Liver (tissue), 9 donors: ENCODE measurements around the gene TESK2. TPM values are rescaled to one million over a fixed set of nuclear protein-coding genes. Genes with fewer than 3 reads are reported as not detected.

ENCODE experiments used
- DNase-seq: peaks from one replicate; pipeline ENCODE4 v3.0.0-alpha.2; 2017; ENCODE audit warnings: low spot score
- H3K27ac ChIP-seq, 2 donors: one replicate each; pipeline ENCODE4 v1.7.0; 2013; ENCODE audit warnings: inconsistent platforms in 2 of 2, low read length in 2 of 2, control low read depth in 1 of 2, low read depth in 1 of 2, mild to moderate bottlenecking in 1 of 2
- H3K27me3 ChIP-seq, 4 donors: one replicate each; pipeline versions ENCODE4 v1.6.1 to v1.7.0; 2013; ENCODE audit warnings: low read length in 3 of 4, inconsistent platforms in 1 of 4, mild to moderate bottlenecking in 1 of 4, moderate library complexity in 1 of 4; ENCODE audit not compliant: control insufficient read depth in 4 of 4, insufficient read depth in 4 of 4
- H3K36me3 ChIP-seq, 4 donors: one replicate each; pipeline versions ENCODE4 v1.6.1 to v1.7.0; 2013; ENCODE audit warnings: low read length in 3 of 4, mild to moderate bottlenecking in 3 of 4, low read depth in 1 of 4, moderate library complexity in 1 of 4; ENCODE audit not compliant: control insufficient read depth in 4 of 4, insufficient read depth in 3 of 4
- H3K4me1 ChIP-seq, 4 donors: one replicate each; pipeline versions ENCODE4 v1.6.1 to v1.7.0; 2013; ENCODE audit warnings: low read length in 3 of 4, mild to moderate bottlenecking in 3 of 4, moderate library complexity in 1 of 4; ENCODE audit not compliant: control insufficient read depth in 4 of 4, insufficient read depth in 4 of 4
- H3K4me3 ChIP-seq, 3 donors: one replicate each; pipeline versions ENCODE4 v1.6.1 to v1.7.0; 2013; ENCODE audit warnings: low read length in 3 of 3, control low read depth in 1 of 3, low read depth in 1 of 3, mild to moderate bottlenecking in 1 of 3
- H3K9ac ChIP-seq, 2 donors: one replicate each; pipeline ENCODE4 v1.7.0; 2013; ENCODE audit warnings: low read length in 2 of 2, mild to moderate bottlenecking in 2 of 2, moderate library complexity in 2 of 2, control low read depth in 1 of 2, low read depth in 1 of 2
- H3K9me3 ChIP-seq, 4 donors: one replicate each; pipeline versions ENCODE4 v1.6.1 to v1.7.0; 2013; ENCODE audit warnings: low read length in 3 of 4; ENCODE audit not compliant: control insufficient read depth in 4 of 4
- ATF3 ChIP-seq: IDR thresholded peaks from 2 replicates; pipeline ENCODE4 v1.6.1; 2016; ENCODE audit warnings: antibody characterized with exemption
- CTCF ChIP-seq: fragments of 150-350 bp; IDR thresholded peaks from 2 replicates; pipeline ENCODE4 v1.5.1; 2017; ENCODE audit warnings: improper control_type of control experiment, low read depth, low read length; ENCODE audit not compliant: missing input control
- EGR1 ChIP-seq, 2 donors: IDR thresholded peaks; 2 replicates each; pipeline ENCODE4 v1.6.1; 2016 to 2018; ENCODE audit warnings: antibody characterized with exemption in 2 of 2, low read depth in 2 of 2
- FOXA1 ChIP-seq: IDR thresholded peaks from 2 replicates; pipeline ENCODE4 v1.6.1; 2016; ENCODE audit warnings: antibody characterized with exemption
- FOXA2 ChIP-seq: IDR thresholded peaks from 2 replicates; pipeline ENCODE4 v1.6.1; 2016; ENCODE audit warnings: antibody characterized with exemption
- GABPA ChIP-seq, 2 donors: IDR thresholded peaks in 1 of 2; conservative IDR thresholded peaks in 1 of 2; 2 replicates each; pipeline ENCODE4 v1.6.1; 2016; ENCODE audit warnings: antibody characterized with exemption in 2 of 2, mild to moderate bottlenecking in 1 of 2, moderate library complexity in 1 of 2
- HNF4A ChIP-seq, 2 donors: conservative IDR thresholded peaks; 2 replicates each; pipeline ENCODE4 v1.6.1; 2016; ENCODE audit warnings: antibody characterized with exemption in 2 of 2, mild to moderate bottlenecking in 2 of 2
- HNF4G ChIP-seq: IDR thresholded peaks from 2 replicates; pipeline ENCODE4 v1.6.1; 2016; ENCODE audit warnings: antibody characterized with exemption
- JUND ChIP-seq, 2 donors: IDR thresholded peaks; 2 replicates each; pipeline ENCODE4 v1.6.1; 2016; ENCODE audit warnings: antibody characterized with exemption in 2 of 2
- NR2F2 ChIP-seq: IDR thresholded peaks from 2 replicates; pipeline ENCODE4 v1.6.1; 2016; ENCODE audit warnings: antibody characterized with exemption
- RAD21 ChIP-seq, 2 donors: IDR thresholded peaks; 2 replicates each; pipeline ENCODE4 v1.6.1; 2016; ENCODE audit warnings: antibody characterized with exemption in 2 of 2, mild to moderate bottlenecking in 2 of 2
- REST ChIP-seq: IDR thresholded peaks from 2 replicates; pipeline ENCODE4 v1.6.1; 2016; ENCODE audit warnings: antibody characterized with exemption, mild to moderate bottlenecking
- RXRA ChIP-seq, 2 donors: IDR thresholded peaks; 2 replicates each; pipeline ENCODE4 v1.6.1; 2017 to 2018; ENCODE audit warnings: antibody characterized with exemption in 2 of 2, mild to moderate bottlenecking in 1 of 2
- SP1 ChIP-seq: IDR thresholded peaks from 2 replicates; pipeline ENCODE4 v1.6.1; 2018; ENCODE audit warnings: antibody characterized with exemption, mild to moderate bottlenecking
- TAF1 ChIP-seq: conservative IDR thresholded peaks from 2 replicates; pipeline ENCODE4 v1.6.1; 2016; ENCODE audit warnings: antibody characterized with exemption, mild to moderate bottlenecking
- YY1 ChIP-seq: IDR thresholded peaks from 2 replicates; pipeline ENCODE4 v1.6.1; 2016; ENCODE audit warnings: antibody characterized with exemption, mild to moderate bottlenecking
- WGBS: extraction: QIAGEN DNeasy Blood & Tissue Kit; methylation state at CpG from one replicate; pipeline ENCODE4 v1.1.7; 2013; 5-methylcytosine and 5-hydroxymethylcytosine counted together
- polyA plus RNA-seq, 2 donors: library from polyadenylated mRNA; stranded (reverse) in 1 of 2; unstranded in 1 of 2; fragments of 200-250 nt in 1 of 2; fragments of >200 nt in 1 of 2; fragmentation: Nextera tagmentation in 1 of 2; extraction: Ambion mirVana in 1 of 2; gene quantifications; one replicate each; pipeline versions ENCODE4 v1.2.1 to v1.2.3, GENCODE V29; 2013 to 2015
- total RNA-seq, 2 donors: library from RNA; depleted of rRNA; stranded (reverse); fragments of >200 nt; gene quantifications; one replicate each; pipeline ENCODE4 v1.2.3, GENCODE V29; 2014
- TF ChIP-seq, protein P1 (sequence below): IDR thresholded peaks from 2 replicates; pipeline ENCODE4 v1.6.1; 2016; ENCODE audit warnings: antibody characterized with exemption
- TF ChIP-seq, protein P2 (sequence below): IDR thresholded peaks from 2 replicates; pipeline ENCODE4 v1.6.1; 2016; ENCODE audit warnings: antibody characterized with exemption
- donor health status: healthy.
- donor health status: healthy.
- donor health status: healthy.
- donor health status: healthy.
- donor health status: healthy.

The TESK2 gene
- total and polyA plus RNA-seq, 4 donors, result 2.4 to 8.2 (median 5.2) TPM

DNA sequence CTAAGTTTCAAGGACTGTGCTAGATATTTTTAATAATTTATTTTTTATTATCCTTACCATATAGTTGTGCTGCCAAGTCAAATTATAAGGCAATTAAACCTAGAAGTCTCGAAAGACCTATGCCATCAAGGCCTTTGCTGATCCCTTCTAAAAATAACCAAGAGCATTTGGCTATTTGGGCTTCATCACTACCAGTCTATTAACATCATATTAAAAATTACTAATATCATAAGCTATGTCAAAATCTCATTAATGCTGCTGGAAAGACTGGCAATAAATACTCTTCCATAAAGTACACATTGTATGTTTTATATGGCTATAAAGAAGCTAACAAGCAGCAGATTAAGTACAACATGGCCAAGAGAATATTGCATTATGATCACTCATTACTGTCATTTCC is 107.8 kb downstream of the TESK2 start:
- WGBS, result 86% methylated on average over 1 of the region's 1 CpG
- H3K4me3 ChIP-seq, result no peak overlapping the region
- TF ChIP-seq FOXA2 (no peak), EGR1 (IDR thresholded peaks at IDR 0.05; ENCODE audit: low read depth in 2 of 2) (no peak), FOXA1 (no peak), HNF4A (conservative IDR thresholded peaks at IDR 0.05) (no peak), GABPA (IDR thresholded peaks at IDR 0.05 in 1 of 2, conservative IDR thresholded peaks at IDR 0.05 in 1 of 2) (no peak), HNF4G (no peak), CTCF (no peak), YY1 (no peak), REST (no peak), NR2F2 (no peak), RXRA (IDR thresholded peaks at IDR 0.05) (no peak), JUND (IDR thresholded peaks at IDR 0.05) (no peak), SP1 (no peak), RAD21 (IDR thresholded peaks at IDR 0.05) (no peak)
- TF ChIP-seq, protein P1, sequence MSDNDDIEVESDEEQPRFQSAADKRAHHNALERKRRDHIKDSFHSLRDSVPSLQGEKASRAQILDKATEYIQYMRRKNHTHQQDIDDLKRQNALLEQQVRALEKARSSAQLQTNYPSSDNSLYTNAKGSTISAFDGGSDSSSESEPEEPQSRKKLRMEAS, result no peak
- TF ChIP-seq, protein P2, sequence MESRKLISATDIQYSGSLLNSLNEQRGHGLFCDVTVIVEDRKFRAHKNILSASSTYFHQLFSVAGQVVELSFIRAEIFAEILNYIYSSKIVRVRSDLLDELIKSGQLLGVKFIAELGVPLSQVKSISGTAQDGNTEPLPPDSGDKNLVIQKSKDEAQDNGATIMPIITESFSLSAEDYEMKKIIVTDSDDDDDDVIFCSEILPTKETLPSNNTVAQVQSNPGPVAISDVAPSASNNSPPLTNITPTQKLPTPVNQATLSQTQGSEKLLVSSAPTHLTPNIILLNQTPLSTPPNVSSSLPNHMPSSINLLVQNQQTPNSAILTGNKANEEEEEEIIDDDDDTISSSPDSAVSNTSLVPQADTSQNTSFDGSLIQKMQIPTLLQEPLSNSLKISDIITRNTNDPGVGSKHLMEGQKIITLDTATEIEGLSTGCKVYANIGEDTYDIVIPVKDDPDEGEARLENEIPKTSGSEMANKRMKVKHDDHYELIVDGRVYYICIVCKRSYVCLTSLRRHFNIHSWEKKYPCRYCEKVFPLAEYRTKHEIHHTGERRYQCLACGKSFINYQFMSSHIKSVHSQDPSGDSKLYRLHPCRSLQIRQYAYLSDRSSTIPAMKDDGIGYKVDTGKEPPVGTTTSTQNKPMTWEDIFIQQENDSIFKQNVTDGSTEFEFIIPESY, result no peak
- no peak for DNase-seq
- no peak overlapping the region for H3K27ac ChIP-seq
- H3K9ac ChIP-seq, result no peak overlapping the region
- H3K36me3 ChIP-seq, result no peaks in the 10 kb centered on the region
- H3K27me3 ChIP-seq, result no peaks in the 10 kb centered on the region
- H3K9me3 ChIP-seq, result no peaks in the 10 kb centered on the region
- H3K4me1 ChIP-seq, result peaks cover 0 to 2% (median under 1%) of the 10 kb centered on the region in 4 donors

DNA sequence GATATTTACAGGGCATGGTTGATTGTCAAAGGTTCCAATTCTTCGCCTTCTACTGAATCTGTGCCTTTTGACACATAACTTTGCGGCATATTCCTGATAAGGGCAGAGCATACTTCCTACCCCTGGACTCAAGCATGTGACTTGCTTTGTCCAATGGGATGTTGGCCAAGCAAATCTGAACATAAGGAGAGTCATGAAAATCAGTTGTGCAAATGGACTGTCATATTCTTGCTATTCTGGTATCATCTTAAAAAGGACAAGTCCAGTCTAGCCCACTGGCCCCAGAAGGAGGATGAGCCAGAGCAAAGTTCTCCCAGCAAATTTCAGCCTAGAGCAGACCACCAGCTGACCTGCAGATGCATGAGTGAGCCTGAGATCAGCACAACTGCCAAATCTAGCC is 109.7 kb downstream of the TESK2 start:
- Histone ChIP-seq H3K27ac (no peak overlapping the region), H3K4me1 (peaks cover 0 to 2% (median under 1%) of the 10 kb centered on the region in 4 donors), H3K27me3 (no peaks in the 10 kb centered on the region), H3K9me3 (no peaks in the 10 kb centered on the region), H3K4me3 (no peak overlapping the region), H3K9ac (no peak overlapping the region), H3K36me3 (no peaks in the 10 kb centered on the region)
- WGBS, result 76% methylated on average over 2 of the region's 2 CpGs
- no peak for DNase-seq
- TF ChIP-seq GABPA (IDR thresholded peaks at IDR 0.05 in 1 of 2, conservative IDR thresholded peaks at IDR 0.05 in 1 of 2), result no peak
- no peak for TF ChIP-seq JUND (IDR thresholded peaks at IDR 0.05)
- no peak for TF ChIP-seq FOXA2
- TF ChIP-seq RXRA (IDR thresholded peaks at IDR 0.05), result no peak
- no peak for TF ChIP-seq RAD21 (IDR thresholded peaks at IDR 0.05)
- no peak for TF ChIP-seq YY1
- TF ChIP-seq HNF4G, result no peak
- no peak for TF ChIP-seq FOXA1
- no peak for TF ChIP-seq CTCF
- TF ChIP-seq, protein P1, result no peak
- TF ChIP-seq SP1, result no peak
- TF ChIP-seq HNF4A (conservative IDR thresholded peaks at IDR 0.05), result no peak
- no peak for TF ChIP-seq TAF1
- TF ChIP-seq ATF3, result no peak
- TF ChIP-seq, protein P2, result no peak
- TF ChIP-seq NR2F2, result no peak
